ENCODE data around the gene SEZ6L2.
"Not testable (repeated sequence)": the region's sequence is repeated elsewhere in the genome, so short reads cannot be mapped to it uniquely, and the experiment has no call there.

The SEZ6L2 gene

GRCh38 chr16:29837841-29838240, 61.5 kb downstream of the SEZ6L2 start:
- Histone ChIP-seq H3K27me3 (ENCODE audit: insufficient read depth, poor library complexity, severe bottlenecking) (no peaks in the 10 kb centered on the region), H3K4me1 (ENCODE audit: insufficient read depth, poor library complexity, severe bottlenecking) (no peaks in the 10 kb centered on the region), H3K36me3 (ENCODE audit: low read depth) (peaks cover 27% of the 10 kb centered on the region), H3K27ac (ENCODE audit: poor library complexity, severe bottlenecking) (no peak overlapping the region), H3K4me3 (ENCODE audit: severe bottlenecking) (no peak overlapping the region), H3K9me3 (ENCODE audit: severe bottlenecking) (no peaks in the 10 kb centered on the region)
- TF ChIP-seq CTCF (IDR thresholded peaks at IDR 0.05; ENCODE audit: poor library complexity, severe bottlenecking) = no peak
- ATAC-seq (ENCODE audit: low read depth) (no peak), DNase-seq (ENCODE audit: low spot score) (no peak)

DNA sequence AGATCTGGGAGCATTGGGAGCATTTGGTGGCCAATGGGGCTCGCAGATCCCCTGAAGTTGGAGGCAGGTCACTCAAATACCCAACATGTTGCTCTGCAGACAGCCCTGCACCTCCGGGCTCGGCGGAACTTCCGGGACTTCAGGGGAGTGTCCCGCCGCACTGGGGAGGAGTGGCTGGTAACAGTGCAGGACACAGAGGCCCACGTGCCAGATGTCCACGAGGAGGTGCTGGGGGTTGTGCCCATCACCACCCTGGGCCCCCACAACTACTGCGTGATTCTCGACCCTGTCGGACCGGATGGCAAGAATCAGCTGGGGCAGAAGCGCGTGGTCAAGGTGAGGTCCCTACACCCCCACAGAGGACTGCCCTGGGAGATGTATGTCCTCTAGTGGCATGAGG, 62.7 kb downstream of the SEZ6L2 start:
- Histone ChIP-seq H3K4me3 (ENCODE audit: severe bottlenecking) (no peak overlapping the region), H3K4me1 (ENCODE audit: insufficient read depth, poor library complexity, severe bottlenecking) (no peaks in the 10 kb centered on the region), H3K9me3 (ENCODE audit: severe bottlenecking) (no peaks in the 10 kb centered on the region), H3K27ac (ENCODE audit: poor library complexity, severe bottlenecking) (no peak overlapping the region), H3K27me3 (ENCODE audit: insufficient read depth, poor library complexity, severe bottlenecking) (no peaks in the 10 kb centered on the region), H3K36me3 (ENCODE audit: low read depth) (peaks cover 30% of the 10 kb centered on the region)
- ATAC-seq (ENCODE audit: low read depth) (no peak), DNase-seq (ENCODE audit: low spot score) (no peak)
- TF ChIP-seq CTCF (IDR thresholded peaks at IDR 0.05; ENCODE audit: poor library complexity, severe bottlenecking) = no peak

- peaks cover 32% of the 10 kb centered on the region for H3K36me3 ChIP-seq (ENCODE audit: low read depth)
- DNase-seq (ENCODE audit: low spot score) (no peak), ATAC-seq (ENCODE audit: low read depth) (no peak)
- H3K27me3 ChIP-seq (ENCODE audit: insufficient read depth, poor library complexity, severe bottlenecking) = no peaks in the 10 kb centered on the region
- H3K27ac ChIP-seq (ENCODE audit: poor library complexity, severe bottlenecking) = no peak overlapping the region
- no peak overlapping the region for H3K4me3 ChIP-seq (ENCODE audit: severe bottlenecking)
- H3K9me3 ChIP-seq (ENCODE audit: severe bottlenecking) = no peaks in the 10 kb centered on the region
- H3K4me1 ChIP-seq (ENCODE audit: insufficient read depth, poor library complexity, severe bottlenecking) = no peaks in the 10 kb centered on the region
- TF ChIP-seq CTCF (IDR thresholded peaks at IDR 0.05; ENCODE audit: poor library complexity, severe bottlenecking) = no peak
These were observed 63.4 kb downstream of the SEZ6L2 start for GRCh38 chr16:29835926-29836325.

DNA sequence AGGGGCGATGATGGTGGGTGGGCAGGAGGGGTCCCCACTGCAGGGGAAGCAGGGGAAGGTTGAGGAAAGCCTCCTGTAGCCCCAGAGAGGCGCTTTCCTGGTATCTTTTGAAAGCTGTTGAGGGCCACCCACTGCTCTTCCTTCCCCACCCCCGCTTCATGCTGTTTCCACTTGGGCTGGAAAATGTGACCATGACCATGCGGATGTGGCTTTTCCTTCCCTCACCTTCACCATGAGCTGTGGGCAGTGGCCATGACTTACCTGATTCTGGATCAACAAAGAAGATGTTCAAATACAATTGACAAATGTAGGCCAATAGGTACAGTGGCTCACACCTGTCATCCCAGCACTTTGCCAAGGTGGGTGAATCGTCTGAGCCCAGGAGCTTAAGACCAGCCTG, 65.3 kb downstream of the SEZ6L2 start:
- H3K27ac ChIP-seq (ENCODE audit: poor library complexity, severe bottlenecking) = no peak overlapping the region
- H3K4me3 ChIP-seq (ENCODE audit: severe bottlenecking) = no peak overlapping the region
- no peaks in the 10 kb centered on the region for H3K9me3 ChIP-seq (ENCODE audit: severe bottlenecking)
- no peak for TF ChIP-seq CTCF (IDR thresholded peaks at IDR 0.05; ENCODE audit: poor library complexity, severe bottlenecking)
- H3K4me1 ChIP-seq (ENCODE audit: insufficient read depth, poor library complexity, severe bottlenecking) = no peaks in the 10 kb centered on the region
- H3K36me3 ChIP-seq (ENCODE audit: low read depth) = peaks cover 26% of the 10 kb centered on the region
- no peak for ATAC-seq (ENCODE audit: low read depth)
- no peak for DNase-seq (ENCODE audit: low spot score)
- no peaks in the 10 kb centered on the region for H3K27me3 ChIP-seq (ENCODE audit: insufficient read depth, poor library complexity, severe bottlenecking)

DNA sequence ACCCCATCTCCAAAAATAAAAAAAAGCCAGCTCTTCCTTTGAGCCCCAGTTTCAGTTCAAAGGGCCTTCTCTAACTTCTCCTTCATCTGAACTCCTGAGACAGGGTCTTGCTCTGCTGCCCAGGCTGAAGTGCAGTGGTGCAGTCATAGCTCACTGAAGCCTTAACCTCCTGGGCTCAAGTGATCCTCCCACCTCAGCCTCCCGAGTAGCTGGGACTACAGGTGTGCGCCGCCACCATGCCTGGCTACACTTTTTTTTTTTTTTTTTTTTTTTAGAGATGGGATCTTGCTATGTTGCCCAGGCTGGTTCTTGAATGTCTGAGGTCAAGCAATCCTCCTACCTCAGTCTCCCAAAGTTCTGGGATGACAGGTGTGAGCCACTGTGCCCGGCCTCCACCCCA, 66.1 kb downstream of the SEZ6L2 start:
- ATAC-seq (ENCODE audit: low read depth); DNase-seq (ENCODE audit: low spot score); H3K4me1 ChIP-seq (ENCODE audit: insufficient read depth, poor library complexity, severe bottlenecking); H3K27me3 ChIP-seq (ENCODE audit: insufficient read depth, poor library complexity, severe bottlenecking); H3K9me3 ChIP-seq (ENCODE audit: severe bottlenecking); H3K4me3 ChIP-seq (ENCODE audit: severe bottlenecking); H3K27ac ChIP-seq (ENCODE audit: poor library complexity, severe bottlenecking): not testable (repeated sequence)
- peaks cover 26% of the 10 kb centered on the region for H3K36me3 ChIP-seq (ENCODE audit: low read depth)
